ENCODE data around the gene HES5.

DNA sequence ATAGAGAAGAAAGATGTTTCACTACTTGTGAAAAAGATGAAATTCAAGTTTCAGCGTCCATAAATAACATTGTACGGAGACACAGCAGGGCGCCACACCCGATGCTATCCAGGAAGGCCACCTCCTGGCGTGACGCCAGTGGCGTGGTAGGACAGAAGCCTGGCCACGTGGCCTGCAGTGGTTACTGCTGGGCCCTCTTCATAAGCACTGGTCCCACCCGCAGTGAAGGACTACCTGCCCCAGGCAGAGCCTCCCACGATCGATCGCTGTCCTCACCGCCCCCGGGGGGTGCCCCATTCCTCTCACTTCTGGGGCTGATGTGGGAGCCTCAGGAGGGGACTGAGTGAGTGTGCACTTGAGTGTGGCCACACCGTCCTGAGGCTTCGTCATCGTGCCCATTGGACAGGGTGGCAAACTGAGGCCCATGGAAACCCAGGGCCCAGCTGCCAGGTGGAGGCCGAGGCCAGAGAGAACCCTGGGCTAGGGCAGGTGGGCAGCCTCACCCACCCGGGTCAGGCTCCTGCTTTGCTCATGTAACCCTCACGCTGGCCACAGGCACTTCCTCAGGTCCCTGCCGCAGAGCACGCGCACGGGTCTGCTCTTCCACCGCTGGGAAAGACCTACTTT, 11.7 kb upstream of the HES5 start:
- TF ChIP-seq, protein P1, sequence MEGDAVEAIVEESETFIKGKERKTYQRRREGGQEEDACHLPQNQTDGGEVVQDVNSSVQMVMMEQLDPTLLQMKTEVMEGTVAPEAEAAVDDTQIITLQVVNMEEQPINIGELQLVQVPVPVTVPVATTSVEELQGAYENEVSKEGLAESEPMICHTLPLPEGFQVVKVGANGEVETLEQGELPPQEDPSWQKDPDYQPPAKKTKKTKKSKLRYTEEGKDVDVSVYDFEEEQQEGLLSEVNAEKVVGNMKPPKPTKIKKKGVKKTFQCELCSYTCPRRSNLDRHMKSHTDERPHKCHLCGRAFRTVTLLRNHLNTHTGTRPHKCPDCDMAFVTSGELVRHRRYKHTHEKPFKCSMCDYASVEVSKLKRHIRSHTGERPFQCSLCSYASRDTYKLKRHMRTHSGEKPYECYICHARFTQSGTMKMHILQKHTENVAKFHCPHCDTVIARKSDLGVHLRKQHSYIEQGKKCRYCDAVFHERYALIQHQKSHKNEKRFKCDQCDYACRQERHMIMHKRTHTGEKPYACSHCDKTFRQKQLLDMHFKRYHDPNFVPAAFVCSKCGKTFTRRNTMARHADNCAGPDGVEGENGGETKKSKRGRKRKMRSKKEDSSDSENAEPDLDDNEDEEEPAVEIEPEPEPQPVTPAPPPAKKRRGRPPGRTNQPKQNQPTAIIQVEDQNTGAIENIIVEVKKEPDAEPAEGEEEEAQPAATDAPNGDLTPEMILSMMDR (IDR thresholded peaks at IDR 0.05) = no peak
- TF ChIP-seq POLR2A (IDR thresholded peaks at IDR 0.05) = no peak

All from uterus (tissue), 2 donors.